Measurements from ENCODE around the gene SLFN12.
"Not testable (repeated sequence)": the region's sequence is repeated elsewhere in the genome, so short reads cannot be mapped to it uniquely, and the experiment has no call there.

SLFN12 gene

DNA sequence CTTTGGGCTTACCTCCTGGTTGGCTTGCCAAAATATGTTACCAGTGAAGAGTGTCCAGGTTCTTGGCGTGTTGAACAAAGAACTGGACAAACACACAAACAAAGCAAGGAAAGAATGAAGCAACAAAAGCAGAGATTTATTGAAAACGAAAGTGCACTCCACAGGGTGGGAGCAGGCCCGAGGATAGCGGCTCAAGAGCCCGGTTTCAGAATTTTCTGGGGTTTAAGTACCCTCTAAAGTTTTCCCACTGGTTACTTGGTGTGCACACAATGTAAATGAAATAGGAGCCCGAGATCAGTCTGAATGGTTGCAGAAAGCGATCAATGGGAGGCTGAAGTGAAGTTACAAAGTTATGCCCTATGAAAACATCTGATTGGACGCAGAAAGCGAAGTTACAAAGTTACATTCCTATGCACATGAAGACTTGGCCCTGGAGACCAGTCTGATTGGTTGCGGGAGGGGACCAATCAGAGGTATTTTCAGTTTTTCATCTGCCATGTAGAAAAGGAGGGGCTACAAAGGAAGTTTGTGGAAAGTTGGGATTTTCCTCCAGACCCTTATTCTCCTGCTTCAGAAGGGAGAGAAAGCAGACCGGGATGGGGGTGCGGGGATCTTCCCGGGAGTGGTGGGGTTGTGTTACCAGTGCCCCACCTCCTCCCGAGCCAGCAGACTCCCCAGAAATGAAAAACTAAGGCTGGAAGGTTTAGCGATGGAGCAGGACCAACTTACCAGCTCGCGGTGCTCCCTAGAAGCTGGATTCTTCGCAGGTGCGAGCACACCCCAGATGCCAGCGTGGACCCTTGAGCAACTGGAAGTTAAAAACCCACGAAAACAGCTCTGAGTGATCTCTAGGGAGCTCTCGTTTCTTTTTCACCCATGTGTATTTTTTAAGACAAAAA lies at the start of gene SLFN12:
Gene SLFN12 (minus strand): TSS at position 325 of the 899 bp plus-strand sequence. CDS start 9,472 bp downstream, outside the sequence.
- DNase-seq (ENCODE audit: low read depth), result peak; percentile 22

DNA sequence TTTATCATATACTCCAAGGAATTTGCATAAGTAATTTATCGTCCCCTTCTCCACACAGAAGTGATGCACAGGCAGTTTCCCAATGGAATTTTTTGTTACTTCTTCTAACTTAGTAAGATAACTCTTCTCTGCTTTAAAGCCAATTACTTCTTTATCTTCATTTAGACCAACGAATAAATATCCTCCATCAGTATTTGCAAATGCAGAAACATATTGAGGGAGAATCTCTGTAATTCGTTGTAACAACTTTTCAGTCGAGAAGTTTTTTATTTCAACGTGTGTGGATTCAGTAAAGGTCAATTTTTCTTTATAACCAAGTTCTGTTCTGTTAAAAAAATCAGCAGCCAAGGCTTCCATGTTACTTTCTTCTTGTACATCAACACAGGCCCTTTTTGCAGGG lies 47.0 kb upstream of the SLFN12 start:
- no peak for DNase-seq (ENCODE audit: low read depth)

DNA sequence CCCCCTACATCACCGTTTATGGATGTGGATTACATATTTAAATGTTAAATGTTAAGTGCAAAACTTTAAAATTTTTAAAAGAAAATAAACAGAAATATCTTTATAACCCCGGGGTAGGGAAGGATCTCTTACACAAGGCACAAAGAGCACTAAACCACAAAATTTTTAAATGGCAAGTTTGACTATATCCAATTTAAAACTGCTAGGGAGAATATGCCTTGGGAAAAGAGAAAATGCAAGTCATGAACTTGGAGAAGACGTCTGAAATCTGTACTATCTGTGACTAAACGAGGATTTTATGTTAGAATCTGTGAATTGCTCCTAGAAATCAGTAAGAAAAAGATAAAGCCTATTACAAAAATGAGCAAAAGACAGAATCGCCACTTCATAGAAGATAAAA lies 44.9 kb upstream of the SLFN12 start:
- no peak for DNase-seq (ENCODE audit: low read depth)

DNA sequence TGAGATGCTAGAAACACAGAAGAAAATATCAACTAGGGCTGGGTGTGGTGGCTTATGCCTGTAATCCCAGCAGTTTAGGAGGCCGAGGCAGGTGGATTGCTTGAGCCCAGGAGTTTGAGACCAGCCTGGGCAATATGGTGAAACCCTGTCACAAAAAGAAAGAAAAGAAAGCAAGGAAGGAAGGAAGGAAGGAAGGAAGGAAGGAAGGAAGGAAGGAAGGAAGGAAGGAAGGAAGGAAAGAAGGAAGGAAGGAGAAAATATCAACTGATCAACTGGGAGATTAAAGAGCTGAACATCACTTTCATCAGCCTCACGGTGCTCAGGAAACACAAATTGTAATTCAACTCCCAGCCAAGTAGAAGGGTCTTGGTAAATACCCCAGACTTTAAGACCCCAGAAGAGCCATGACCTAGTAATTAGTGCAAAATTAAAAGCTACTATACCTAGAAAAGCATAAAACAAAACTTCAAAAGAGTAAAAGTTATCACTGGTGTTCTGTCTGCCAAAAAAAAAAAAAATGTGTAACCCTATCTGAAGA lies 44.1 kb upstream of the SLFN12 start:
- DNase-seq (ENCODE audit: low read depth), result no peak

DNA sequence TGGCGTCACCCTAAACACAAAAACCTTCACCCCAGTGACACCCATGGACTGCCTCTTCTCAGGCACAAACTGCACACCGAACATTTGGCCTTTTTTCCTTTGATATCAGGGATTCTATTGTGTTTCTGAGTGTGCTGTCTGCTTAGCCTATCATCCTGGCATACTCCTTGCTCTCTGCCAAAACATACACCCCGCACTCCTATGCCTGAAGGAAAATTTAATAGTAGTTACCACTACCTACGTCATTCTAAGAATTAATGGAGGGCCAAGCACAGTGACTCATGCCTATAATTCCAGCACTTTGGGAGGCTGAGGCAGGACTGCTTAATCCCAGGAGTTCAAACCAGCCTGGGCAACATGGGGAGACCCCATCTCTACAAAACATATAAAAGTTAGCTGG lies 36.2 kb upstream of the SLFN12 start:
- DNase-seq (ENCODE audit: low read depth), result no peak

DNA sequence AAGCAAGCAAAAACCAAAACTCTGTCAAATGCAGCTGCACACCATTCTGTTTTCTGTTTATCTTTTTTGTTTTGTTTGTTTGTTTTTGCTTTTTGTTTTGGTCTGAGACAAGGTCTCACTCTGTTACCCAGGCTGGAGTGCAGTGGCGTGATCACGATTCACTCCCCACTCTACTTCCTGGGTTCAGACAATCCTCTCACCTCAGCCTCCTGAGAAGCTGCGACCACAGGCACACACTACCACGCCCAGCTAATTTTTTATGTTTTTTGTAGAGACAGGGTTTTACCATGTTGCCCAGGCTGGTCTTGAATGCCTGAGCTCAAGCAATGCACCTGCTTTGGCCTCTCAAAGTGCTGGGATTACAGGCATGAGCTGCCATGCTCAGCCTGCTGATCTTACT lies 35.5 kb upstream of the SLFN12 start:
- DNase-seq (ENCODE audit: low read depth), result peak; percentile 7

DNA sequence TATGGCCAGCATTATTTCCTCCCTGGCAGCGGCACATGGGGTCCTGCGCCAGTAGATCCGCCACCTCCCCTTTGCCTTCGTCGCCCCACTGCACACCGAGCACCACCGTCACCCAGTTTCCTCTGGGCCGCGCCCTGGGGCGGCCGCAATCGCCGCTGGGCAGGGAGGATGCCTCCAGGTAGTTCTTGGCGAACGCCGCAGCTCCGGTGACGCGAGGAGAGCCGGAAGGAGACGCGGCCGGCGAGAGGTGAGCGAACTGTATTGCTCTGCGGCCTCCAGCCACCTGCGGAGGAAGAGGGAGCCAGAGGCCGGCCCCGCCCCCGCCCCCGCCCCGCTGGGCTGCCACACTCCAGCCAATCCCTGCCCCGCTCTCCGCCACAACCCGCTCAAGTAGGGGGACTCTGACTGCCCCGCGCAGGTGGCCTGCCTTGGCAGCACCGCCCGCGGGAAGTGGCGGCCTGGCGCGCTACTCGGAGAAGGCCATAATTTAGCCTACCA lies 28.1 kb upstream of the SLFN12 start:
- peak; percentile 58 for DNase-seq (ENCODE audit: low read depth)

DNA sequence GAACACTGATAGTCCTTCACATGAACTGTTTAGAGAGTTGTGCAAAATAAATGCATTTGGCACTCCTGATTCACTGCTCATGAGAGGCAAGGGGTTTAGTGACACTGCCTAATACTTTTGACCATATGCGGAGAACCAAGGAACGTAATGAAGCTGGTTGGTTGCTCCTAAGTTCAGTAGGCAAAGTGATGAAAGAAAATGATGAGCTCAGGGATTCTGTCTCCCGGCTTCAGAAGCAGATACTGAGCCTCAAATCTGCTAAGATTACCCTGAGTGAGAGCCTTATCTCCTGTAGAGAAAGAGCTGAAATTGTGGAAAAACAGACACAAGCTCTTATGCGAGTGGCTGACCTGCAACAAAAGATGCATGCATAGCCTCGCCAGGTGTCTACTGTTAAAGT lies 21.7 kb upstream of the SLFN12 start:
- DNase-seq (ENCODE audit: low read depth), result not testable (repeated sequence)

DNA sequence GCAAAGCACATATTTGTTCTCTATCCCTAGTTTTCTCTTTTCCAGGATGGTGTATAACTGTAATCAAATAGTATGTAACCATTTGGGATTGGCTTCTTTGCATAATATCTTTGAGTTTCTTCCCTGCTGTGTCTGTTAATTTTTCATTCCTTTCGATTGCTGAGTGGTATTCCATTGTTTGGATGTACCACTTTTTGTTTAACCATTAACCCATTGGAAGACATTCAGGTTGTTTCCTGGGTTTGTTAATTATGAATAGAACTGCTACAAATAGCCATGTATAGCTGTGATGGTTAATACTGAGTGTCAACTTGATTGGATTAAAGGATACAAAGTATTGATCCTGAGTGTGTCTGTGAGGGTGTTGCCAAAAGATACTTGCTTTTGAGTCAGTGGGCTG lies 20.9 kb upstream of the SLFN12 start:
- no peak for DNase-seq (ENCODE audit: low read depth)

DNA sequence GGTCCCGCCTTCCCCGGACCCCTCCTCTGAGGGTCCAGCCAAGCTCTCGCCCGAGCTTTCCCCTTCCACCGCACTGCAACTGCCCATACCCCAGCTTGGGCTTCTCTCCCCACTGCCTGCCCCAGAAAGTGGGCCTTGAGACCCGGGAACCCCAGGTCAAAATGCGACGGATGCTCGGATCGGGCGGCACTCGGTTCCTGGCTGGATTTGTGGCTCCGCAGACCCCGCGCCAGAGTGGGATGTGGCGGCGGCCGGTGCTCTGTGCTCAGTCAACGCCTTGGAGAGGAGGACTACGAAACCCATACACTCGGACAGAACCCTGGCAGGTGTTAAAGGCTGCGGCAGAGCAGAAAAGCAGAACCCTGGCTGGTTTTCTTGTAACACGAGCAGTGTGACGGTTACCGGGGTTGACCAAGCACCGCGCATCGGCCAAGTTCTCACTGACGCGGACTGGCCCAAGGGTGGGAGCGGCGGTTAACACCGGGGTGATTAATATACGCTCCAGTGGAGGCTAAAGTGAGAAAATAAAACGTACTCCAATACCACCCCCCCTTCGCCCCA lies 17.2 kb upstream of the SLFN12 start:
- DNase-seq (ENCODE audit: low read depth), result no peak

DNA sequence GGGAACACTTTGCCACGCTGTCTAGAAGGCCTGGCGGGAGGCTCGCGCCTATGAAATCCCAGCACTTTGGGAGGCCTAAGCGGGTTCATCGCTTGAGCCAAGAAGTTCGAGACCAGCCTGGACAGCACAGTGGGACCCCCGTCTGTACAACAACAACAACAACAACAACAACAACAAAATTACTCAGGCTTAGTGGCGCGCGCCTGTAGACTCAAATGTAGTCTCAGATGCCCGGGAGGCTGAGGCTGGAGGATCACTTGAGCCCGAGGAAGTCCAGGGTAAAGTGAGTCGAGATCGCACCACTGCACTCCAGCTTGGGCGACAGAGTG lies 16.6 kb upstream of the SLFN12 start:
- DNase-seq (ENCODE audit: low read depth), result no peak

DNA sequence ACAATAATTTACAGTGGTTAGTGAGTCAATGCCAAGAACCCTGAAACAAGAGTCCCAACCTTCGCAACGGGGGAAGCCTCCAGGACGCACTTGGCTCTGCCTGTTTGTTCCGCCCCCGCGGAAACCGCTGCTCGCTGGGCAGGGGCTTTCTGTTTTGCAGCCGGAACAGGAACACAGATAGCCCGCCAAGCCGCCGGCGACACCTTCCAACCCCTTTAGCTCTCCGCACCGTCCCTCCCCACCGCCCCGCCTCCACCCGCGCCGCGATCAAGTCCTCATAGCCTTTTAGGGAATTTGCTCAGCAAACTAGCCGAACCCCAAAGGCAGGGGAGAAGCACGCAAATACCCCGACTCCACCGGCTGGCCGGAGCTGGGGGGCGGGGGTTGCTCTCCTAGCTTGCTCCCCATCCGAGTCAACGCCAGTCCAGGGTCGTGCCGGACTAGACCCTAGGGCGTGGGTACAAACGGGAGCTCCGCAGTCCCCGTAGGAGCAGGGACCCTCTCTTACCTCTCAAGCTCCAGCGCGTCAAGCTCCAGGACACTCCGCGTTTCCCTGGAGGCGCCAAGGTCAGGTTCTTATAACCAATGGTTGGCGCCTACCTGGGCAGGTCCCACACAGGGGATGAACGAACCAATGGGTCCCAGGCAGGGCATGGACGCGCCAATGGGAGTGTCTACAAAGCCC lies 16.1 kb upstream of the SLFN12 start, which contains the start of gene SLFN13:
Gene SLFN13 (minus strand): TSS at position 553 of the 685 bp plus-strand sequence. CDS start 3,086 bp downstream, outside the sequence.
- DNase-seq (ENCODE audit: low read depth), result peak; percentile 66

DNA sequence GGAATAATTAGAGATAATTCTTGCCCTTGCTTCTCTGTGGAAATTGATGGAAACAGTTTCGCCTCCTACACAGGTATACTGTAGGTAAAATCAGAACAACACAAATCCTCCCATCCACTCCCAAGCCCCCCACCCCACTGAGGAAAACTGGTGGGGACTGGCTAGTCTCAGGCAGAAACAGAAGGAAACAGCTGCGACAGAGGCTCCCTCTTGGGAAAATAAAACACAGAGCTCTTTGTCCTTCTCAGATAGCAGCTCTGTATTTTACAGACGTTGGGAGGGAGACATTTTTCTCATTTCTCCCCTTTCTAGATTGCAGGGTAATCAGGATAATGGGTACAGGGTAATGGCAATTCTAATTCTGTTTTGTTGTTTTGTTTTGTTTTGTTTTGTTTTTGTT lies 15.2 kb upstream of the SLFN12 start:
- no peak for DNase-seq (ENCODE audit: low read depth)

DNA sequence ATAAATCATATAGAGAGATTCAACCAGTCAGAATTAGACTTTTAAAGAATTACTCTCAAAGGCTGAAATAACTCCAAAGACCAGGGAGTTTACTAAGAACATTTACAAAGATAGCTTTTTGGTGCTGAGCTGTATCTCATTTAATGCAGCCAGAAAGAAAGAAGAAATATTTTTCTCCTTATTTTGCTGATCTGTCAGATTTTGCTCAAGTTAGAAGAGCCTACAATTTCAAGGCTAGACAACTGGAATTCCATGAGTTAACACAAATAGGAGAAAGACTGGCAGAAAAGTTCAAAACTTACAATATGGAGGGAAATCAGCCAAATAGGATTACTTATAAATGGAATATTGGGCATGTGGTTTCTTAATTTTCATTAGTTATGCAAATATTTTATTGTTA lies 6.1 kb upstream of the SLFN12 start:
- no peak for DNase-seq (ENCODE audit: low read depth)

DNA sequence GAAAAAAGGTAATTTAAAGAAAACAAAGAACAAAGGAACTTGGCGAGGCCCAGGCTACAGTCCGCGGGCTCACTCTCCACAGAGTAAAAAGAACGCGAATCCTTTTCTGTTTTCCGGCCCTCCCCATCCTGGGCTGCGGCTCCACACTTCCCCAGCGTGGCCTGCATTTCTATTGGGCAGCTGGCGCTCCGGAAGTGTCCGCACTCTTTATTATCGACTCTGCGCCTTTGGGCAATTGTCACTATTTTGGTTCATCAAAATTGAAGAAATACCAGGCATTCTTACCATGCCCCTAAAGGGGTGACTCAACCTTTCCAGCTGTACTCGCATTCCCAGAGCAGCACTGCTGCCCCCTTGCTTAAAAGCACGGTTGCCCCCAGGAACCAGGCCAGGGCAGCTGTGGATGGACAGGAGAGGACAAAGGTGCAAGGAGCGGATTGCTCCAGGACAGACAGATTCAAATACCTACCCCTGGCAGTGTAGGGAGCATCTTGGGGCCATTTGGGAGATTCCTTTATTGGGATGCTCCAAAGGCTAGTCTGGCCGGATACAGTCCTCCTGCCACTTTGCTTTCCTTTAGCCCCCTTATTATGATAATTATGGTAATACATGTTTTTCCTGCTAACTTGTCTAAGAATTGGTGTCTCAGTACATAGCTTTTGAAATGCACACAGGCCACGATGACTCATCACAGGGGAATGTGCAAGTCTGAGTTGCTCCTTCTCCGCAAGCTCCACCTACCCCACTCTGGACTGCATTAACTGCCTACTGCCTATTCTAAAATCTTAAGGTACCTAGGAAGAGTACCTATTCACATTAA lies 985 bp upstream of the SLFN12 start:
- DNase-seq (ENCODE audit: low read depth), result peak; percentile 48

DNA sequence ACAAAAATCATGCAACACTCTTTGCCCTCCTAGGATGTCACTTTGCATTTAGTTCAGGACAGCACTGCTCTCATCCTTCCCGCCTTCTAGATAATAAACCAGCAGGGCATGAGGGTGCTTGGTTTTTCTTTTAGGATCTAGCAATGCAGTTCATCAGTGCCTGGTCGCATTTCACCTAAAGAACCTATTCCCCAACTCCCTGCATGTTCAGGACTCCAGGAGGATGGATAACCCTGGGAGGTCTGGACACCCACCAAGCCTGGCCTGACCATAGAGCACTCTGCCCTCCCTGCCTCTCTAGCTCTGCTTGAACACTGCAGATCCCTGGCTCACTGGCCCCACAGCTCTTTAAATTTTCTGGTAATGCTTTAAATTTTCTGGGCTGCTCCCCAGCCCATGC lies 2.6 kb downstream of the SLFN12 start:
- DNase-seq (ENCODE audit: low read depth), result no peak

DNA sequence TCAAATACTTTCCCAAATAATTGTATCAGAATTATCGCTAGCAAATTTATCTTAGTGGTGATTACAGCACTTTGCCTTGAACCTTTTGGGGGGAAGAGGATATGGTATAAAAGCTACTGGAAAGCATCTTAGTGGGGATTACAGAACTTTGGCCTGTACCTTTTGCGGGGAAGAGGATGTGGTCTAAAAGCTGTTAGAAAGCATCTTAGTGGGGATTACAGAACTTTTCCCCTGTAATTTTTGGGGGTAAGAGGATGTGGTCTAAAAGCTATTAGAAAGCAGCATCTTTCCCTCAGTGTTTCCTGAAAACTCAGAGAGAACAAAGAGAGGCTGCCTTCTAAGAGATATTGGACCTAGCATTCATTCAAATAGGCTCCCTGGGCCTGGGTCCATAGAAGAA lies 4.1 kb downstream of the SLFN12 start:
- no peak for DNase-seq (ENCODE audit: low read depth)

DNA sequence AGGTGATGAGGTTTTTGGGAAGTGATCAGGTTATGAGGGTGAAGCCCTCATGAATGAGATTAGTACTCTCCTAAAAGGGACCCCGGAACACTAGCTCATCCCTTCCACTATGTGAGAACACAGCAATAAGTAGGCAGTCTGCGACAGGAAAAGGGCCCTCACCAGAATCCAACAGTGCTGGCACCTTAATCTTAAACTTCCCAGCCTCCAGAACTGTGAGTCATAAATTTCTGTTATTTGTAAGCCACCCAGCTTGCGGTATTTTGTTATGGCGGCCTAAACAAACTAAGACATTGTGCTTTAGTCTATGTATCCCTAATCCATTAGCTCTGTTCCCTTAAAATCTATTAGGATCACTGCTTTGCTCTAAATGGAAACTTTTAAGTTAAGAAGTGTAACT lies 8.5 kb downstream of the SLFN12 start:
- DNase-seq (ENCODE audit: low read depth), result no peak

DNA sequence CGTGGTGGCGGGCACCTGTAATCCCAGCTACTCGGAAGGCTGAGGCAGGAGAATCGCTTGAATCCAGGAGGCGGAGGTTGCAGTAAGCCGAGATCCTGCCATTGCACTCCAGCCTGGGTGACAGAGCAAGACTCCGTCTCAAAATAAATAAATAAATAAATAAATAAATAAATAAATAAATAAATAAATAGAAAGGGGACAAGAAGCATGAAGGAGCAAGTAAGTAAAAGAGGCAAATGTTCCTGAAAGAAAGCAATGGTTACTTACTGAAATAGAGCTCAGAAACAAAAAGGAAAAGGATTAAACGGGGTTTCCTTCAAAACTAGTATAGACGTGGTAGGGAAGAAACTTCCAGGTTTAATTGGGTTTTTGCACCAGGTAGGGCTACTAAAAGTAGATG lies 11.2 kb downstream of the SLFN12 start:
- DNase-seq (ENCODE audit: low read depth), result not testable (repeated sequence)

DNA sequence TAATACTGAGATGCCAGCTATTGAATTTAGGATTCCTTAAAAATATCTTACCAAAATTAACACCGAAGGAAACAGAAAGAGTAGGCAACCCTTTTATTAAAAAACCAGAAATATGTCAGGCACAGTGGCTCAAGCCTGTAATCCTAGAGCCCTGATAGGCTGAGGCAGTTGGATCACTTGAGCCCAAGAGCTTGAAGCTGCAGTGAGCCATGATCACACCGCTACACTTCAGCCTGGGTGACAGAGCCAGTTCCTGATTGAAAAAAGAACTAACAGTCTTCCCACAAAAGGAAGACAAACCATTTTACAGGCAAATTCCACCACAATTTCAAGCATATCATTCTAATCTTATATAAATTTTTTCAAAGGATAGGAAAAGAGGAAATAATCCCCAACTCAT lies 15.6 kb downstream of the SLFN12 start:
- no peak for DNase-seq (ENCODE audit: low read depth)

DNA sequence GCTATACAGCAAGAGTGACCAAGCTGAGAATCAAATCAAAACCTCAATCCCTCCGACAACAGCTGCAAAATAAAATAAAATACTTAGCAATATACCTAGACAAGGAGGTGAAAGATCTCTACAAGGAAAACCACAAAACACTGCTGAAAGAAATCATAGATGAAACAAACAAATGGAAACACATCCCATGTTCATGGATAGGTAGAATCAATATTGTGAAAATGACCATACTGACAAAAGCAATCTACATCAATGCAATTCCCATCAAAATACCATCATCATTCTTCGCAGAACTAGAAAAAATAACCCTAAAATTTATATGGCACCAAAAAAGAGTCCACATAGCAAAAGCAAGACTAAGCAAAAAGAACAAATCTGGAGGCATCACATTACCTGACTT lies 17.6 kb downstream of the SLFN12 start:
- not testable (repeated sequence) for DNase-seq (ENCODE audit: low read depth)

DNA sequence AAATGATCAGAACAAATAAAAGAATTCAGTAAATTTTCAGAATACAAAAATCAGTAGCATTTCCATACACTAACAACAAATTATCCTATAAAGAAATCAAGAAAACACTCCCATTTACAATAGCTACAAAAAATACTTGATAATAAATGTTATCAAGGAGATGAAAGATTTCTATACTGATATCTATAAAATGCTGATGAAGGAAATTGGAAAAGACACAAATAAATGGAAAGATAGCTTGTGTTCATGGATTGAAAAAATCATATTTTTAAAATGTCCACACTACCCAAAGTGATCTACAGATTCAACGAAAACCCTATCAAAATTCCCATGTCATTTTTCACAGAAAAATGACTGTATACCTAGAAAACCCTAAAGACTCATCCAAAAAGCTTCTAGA lies 18.1 kb downstream of the SLFN12 start:
- DNase-seq (ENCODE audit: low read depth), result no peak
